ENCODE data around the gene PI4KA.

Gene PI4KA

GRCh38 chr22:20659258-20659657, 199.4 kb downstream of the PI4KA start:
- DNase-seq, result no peak
- Histone ChIP-seq H3K9me3 (ENCODE audit: severe bottlenecking) (no peaks in the 10 kb centered on the region), H3K4me3 (ENCODE audit: low read depth, low read length) (no peak overlapping the region), H3K27me3 (ENCODE audit: insufficient read depth, low read depth, severe bottlenecking) (no peaks in the 10 kb centered on the region), H3K27ac (no peak overlapping the region), H3K36me3 (no peaks in the 10 kb centered on the region)
- TF ChIP-seq CTCF (IDR thresholded peaks at IDR 0.05; ENCODE audit: low read depth, low read length), result no peak

- Histone ChIP-seq H3K36me3 (no peaks in the 10 kb centered on the region), H3K9me3 (ENCODE audit: severe bottlenecking) (no peaks in the 10 kb centered on the region), H3K4me3 (ENCODE audit: low read depth, low read length) (no peak overlapping the region), H3K27me3 (ENCODE audit: insufficient read depth, low read depth, severe bottlenecking) (no peaks in the 10 kb centered on the region), H3K27ac (no peak overlapping the region)
- no peak for DNase-seq
- TF ChIP-seq CTCF (IDR thresholded peaks at IDR 0.05; ENCODE audit: low read depth, low read length), result no peak
Measured at GRCh38 chr22:20658433-20659222, 200.0 kb downstream of the PI4KA start.

- DNase-seq, result no peak
- Histone ChIP-seq H3K4me3 (ENCODE audit: low read depth, low read length) (no peak overlapping the region), H3K27me3 (ENCODE audit: insufficient read depth, low read depth, severe bottlenecking) (no peaks in the 10 kb centered on the region), H3K27ac (no peak overlapping the region), H3K9me3 (ENCODE audit: severe bottlenecking) (no peaks in the 10 kb centered on the region), H3K36me3 (no peaks in the 10 kb centered on the region)
- no peak for TF ChIP-seq CTCF (IDR thresholded peaks at IDR 0.05; ENCODE audit: low read depth, low read length)
Measured at GRCh38 chr22:20657963-20658362, 200.6 kb downstream of the PI4KA start.

Measured in WERI-Rb-1 (cell line).